Measurements from ENCODE around the gene SEC16A. TPM values are rescaled to one million over a fixed set of nuclear protein-coding genes. Genes with fewer than 3 reads are reported as not detected.

The SEC16A gene
- total RNA-seq, 1 experiment from 2014 or later: 85.8 TPM

GRCh38 chr9:136528716-136529341, 46.0 kb upstream of the SEC16A start:
- POLR2A ChIA-PET: interaction anchor here (0.9 to 1.6 kb wide), 3 partner anchors 9 to 95 kb away, joined by 3 to 4 read pairs (median 3); no protein-coding TSS in a partner anchor
- no peaks in the 10 kb centered on the region for H3K9me3 Mint-ChIP-seq (ENCODE audit: unreplicated experiment)
- CTCF ChIA-PET: interaction anchor here (1.1 kb wide), 1 partner anchor 10 kb away, joined by 3 read pairs; no protein-coding TSS in a partner anchor
- no peak overlapping the region for H3K27ac Mint-ChIP-seq (ENCODE audit: low read depth, unreplicated experiment)
- BruUV-seq (replicated peaks): no TSS peak
- intact Hi-C loops (cut with micrococcal nuclease): no loop called here
- H3K27me3 Mint-ChIP-seq (ENCODE audit: insufficient read depth, unreplicated experiment): no peaks in the 10 kb centered on the region
- H3K4me1 Mint-ChIP-seq (ENCODE audit: insufficient read depth, unreplicated experiment): peaks cover 2% of the 10 kb centered on the region
- no peak overlapping the region for H3K4me3 Mint-ChIP-seq (ENCODE audit: unreplicated experiment)
- peaks cover 20% of the 10 kb centered on the region for H3K36me3 Mint-ChIP-seq (ENCODE audit: insufficient read depth, unreplicated experiment)
- TF ChIP-seq, protein P1, sequence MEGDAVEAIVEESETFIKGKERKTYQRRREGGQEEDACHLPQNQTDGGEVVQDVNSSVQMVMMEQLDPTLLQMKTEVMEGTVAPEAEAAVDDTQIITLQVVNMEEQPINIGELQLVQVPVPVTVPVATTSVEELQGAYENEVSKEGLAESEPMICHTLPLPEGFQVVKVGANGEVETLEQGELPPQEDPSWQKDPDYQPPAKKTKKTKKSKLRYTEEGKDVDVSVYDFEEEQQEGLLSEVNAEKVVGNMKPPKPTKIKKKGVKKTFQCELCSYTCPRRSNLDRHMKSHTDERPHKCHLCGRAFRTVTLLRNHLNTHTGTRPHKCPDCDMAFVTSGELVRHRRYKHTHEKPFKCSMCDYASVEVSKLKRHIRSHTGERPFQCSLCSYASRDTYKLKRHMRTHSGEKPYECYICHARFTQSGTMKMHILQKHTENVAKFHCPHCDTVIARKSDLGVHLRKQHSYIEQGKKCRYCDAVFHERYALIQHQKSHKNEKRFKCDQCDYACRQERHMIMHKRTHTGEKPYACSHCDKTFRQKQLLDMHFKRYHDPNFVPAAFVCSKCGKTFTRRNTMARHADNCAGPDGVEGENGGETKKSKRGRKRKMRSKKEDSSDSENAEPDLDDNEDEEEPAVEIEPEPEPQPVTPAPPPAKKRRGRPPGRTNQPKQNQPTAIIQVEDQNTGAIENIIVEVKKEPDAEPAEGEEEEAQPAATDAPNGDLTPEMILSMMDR (IDR thresholded peaks at IDR 0.05; ENCODE audit: unreplicated experiment): no peak
- DNase-seq (ENCODE audit: unreplicated experiment): no peak

DNA sequence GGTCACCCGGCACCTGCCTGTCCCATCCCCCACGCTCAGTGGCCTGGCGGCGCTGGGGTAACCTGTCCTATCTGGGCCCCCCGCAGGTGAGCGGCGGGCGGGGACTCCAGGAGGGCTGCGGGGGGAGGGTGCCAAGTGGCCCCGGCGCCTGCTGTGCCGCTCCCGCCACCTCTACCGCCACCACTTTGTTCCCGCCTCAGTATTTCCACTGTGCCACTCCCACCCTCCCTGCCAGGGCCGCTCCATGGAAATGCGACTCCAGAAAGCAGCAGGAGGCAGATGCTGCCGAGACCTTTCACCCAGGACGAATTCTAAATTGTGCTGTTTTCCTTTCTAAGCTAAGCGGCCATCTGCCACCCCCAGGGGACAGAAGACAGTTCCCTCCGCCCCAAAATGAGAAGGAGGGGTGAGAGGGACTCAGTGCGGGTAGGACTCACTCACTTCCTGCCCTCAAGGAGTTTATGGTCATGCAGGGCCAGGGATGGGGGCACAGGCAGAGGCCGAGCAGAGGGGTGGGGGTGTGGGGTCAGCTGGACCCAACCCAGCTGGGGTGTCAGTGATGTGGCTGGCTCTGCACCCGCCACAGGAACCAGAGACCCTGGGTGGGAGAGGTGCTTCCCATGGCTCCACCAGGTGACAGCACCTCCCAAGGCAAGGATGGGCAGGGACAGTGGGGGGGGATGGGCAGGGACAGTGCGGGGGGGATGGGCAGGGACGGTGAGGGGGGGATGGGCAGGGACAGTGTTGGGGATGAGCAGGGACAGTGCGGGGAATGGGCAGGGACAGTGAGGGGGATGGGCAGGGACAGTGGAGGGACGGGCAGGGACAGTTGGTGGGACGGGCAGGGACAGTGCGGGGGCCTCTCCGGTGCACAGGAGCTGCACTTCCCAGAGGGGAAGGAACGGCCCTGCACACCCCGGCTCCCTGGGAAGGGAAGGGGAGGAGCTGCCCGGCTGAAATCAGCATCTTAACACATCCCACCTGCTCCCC, 45.2 kb upstream of the SEC16A start:
- TF ChIP-seq, protein P1 (IDR thresholded peaks at IDR 0.05; ENCODE audit: unreplicated experiment): no peak
- POLR2A ChIA-PET: interaction anchor here (0.9 to 1.6 kb wide), 4 partner anchors 10 to 97 kb away, joined by 3 to 4 read pairs (median 3); no protein-coding TSS in a partner anchor
- peaks cover 19% of the 10 kb centered on the region for H3K36me3 Mint-ChIP-seq (ENCODE audit: insufficient read depth, unreplicated experiment)
- intact Hi-C loops (cut with micrococcal nuclease): no loop called here
- H3K27me3 Mint-ChIP-seq (ENCODE audit: insufficient read depth, unreplicated experiment): no peaks in the 10 kb centered on the region
- no TSS peak for BruUV-seq (replicated peaks)
- no peak for DNase-seq (ENCODE audit: unreplicated experiment)
- CTCF ChIA-PET: interaction anchor here (0.7 to 2.1 kb wide), 4 partner anchors 11 to 97 kb away, joined by 3 to 6 read pairs (median 3); no protein-coding TSS in a partner anchor
- no peaks in the 10 kb centered on the region for H3K4me1 Mint-ChIP-seq (ENCODE audit: insufficient read depth, unreplicated experiment)
- H3K4me3 Mint-ChIP-seq (ENCODE audit: unreplicated experiment): no peak overlapping the region
- H3K9me3 Mint-ChIP-seq (ENCODE audit: unreplicated experiment): no peaks in the 10 kb centered on the region
- H3K27ac Mint-ChIP-seq (ENCODE audit: low read depth, unreplicated experiment): no peak overlapping the region

- peaks cover 19% of the 10 kb centered on the region for H3K36me3 Mint-ChIP-seq (ENCODE audit: insufficient read depth, unreplicated experiment)
- H3K4me1 Mint-ChIP-seq (ENCODE audit: insufficient read depth, unreplicated experiment): no peaks in the 10 kb centered on the region
- TF ChIP-seq, protein P1 (IDR thresholded peaks at IDR 0.05; ENCODE audit: unreplicated experiment): no peak
- ChIA-PET CTCF (interaction anchor here (1.2 to 2.1 kb wide), 2 partner anchors 41 to 98 kb away, joined by 3 to 6 read pairs; no protein-coding TSS in a partner anchor), POLR2A (interaction anchor here (1.3 kb wide), 1 partner anchor 98 kb away, joined by 3 read pairs; no protein-coding TSS in a partner anchor)
- DNase-seq (ENCODE audit: unreplicated experiment): no peak
- no peaks in the 10 kb centered on the region for H3K27me3 Mint-ChIP-seq (ENCODE audit: insufficient read depth, unreplicated experiment)
- H3K9me3 Mint-ChIP-seq (ENCODE audit: unreplicated experiment): no peaks in the 10 kb centered on the region
- BruUV-seq (replicated peaks): no TSS peak
- intact Hi-C loops (cut with micrococcal nuclease): no loop called here
- no peak overlapping the region for H3K4me3 Mint-ChIP-seq (ENCODE audit: unreplicated experiment)
- H3K27ac Mint-ChIP-seq (ENCODE audit: low read depth, unreplicated experiment): no peak overlapping the region
Observed at GRCh38 chr9:136527131-136527530, 44.3 kb upstream of the SEC16A start.

GRCh38 chr9:136526625-136527066, 43.8 kb upstream of the SEC16A start:
- Mint-ChIP-seq H3K4me1 (ENCODE audit: insufficient read depth, unreplicated experiment) (no peaks in the 10 kb centered on the region), H3K4me3 (ENCODE audit: unreplicated experiment) (no peak overlapping the region), H3K27me3 (ENCODE audit: insufficient read depth, unreplicated experiment) (no peaks in the 10 kb centered on the region), H3K9me3 (ENCODE audit: unreplicated experiment) (no peaks in the 10 kb centered on the region), H3K27ac (ENCODE audit: low read depth, unreplicated experiment) (no peak overlapping the region), H3K36me3 (ENCODE audit: insufficient read depth, unreplicated experiment) (peaks cover 16% of the 10 kb centered on the region)
- intact Hi-C loops (cut with micrococcal nuclease): no loop called here
- ChIA-PET CTCF (interaction anchor here (1.2 to 2.1 kb wide), 2 partner anchors 40 to 98 kb away, joined by 3 to 6 read pairs; no protein-coding TSS in a partner anchor), POLR2A (interaction anchor here (1.3 kb wide), 1 partner anchor 99 kb away, joined by 3 read pairs; no protein-coding TSS in a partner anchor)
- DNase-seq (ENCODE audit: unreplicated experiment): no peak
- BruUV-seq (replicated peaks): no TSS peak
- TF ChIP-seq, protein P1 (IDR thresholded peaks at IDR 0.05; ENCODE audit: unreplicated experiment): no peak
